ENCODE data around the gene ITGB2. TPM values are rescaled to one million over a fixed set of nuclear protein-coding genes. Genes with fewer than 3 reads are reported as not detected.
"Not testable (repeated sequence)": the region's sequence is repeated elsewhere in the genome, so short reads cannot be mapped to it uniquely, and the experiment has no call there.

Gene ITGB2
- total RNA-seq, 6 donors from 2014 or later = 73.1 to 435 (median 149) TPM

DNA sequence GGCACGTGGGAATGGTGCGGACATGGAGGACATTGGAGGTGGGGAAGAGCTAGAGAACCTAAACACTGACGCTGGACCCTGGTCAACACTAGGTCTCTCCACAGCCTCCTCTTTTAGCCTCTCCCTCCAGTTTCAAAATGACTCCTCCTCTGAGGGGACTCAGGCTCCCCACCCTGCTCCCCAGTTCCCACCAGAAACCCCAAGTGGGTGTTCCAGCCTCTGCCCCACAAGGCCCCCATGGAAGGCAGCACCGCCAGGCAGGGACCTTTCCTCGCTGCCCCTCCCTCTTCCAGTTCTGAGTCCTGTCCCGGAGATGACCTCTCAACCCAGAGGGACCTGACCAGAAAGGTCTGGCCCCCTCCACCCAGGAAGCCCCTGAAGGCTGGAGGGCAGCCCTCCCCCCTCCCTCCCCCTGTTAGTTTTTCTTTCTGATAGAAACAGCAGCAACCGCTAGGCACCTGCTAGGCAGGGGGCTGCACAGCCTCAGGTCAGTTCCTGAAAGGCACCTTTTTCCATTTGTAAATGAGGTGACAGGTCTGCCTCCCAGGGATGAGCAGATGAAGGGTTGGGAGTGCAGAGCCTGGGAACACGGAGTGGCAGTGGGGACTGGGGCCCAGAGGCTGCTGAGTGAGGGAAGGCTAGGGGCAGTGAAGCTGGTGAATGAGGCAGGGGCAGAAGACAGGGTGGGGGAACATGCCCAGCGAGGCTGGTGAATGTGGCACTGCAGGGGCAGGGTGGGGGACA, 9.3 kb upstream of the ITGB2 start:
- Histone ChIP-seq H3K4me3 (no peak overlapping the region), H3K4me1 (peaks cover 49 to 68% (median 61%) of the 10 kb centered on the region in 4 donors), H3K36me3 (no peaks in the 10 kb centered on the region), H3K27ac (peak overlapping the region in 2 of 4 donors; percentile 74 to 83), H3K27me3 (peaks cover 0 to 21% (median 12%) of the 10 kb centered on the region in 4 donors), H3K9me3 (peaks cover 0 to 2% (median 0%) of the 10 kb centered on the region in 4 donors)
- ATAC-seq (ENCODE audit: low FRiP score in 2 of 2) = no peak
- TF ChIP-seq POLR2A (IDR thresholded peaks at IDR 0.05) (no peak), EP300 (IDR thresholded peaks at IDR 0.05) (no peak), POLR2AphosphoS5 (IDR thresholded peaks at IDR 0.05) (no peak)
- TF ChIP-seq, protein P1, sequence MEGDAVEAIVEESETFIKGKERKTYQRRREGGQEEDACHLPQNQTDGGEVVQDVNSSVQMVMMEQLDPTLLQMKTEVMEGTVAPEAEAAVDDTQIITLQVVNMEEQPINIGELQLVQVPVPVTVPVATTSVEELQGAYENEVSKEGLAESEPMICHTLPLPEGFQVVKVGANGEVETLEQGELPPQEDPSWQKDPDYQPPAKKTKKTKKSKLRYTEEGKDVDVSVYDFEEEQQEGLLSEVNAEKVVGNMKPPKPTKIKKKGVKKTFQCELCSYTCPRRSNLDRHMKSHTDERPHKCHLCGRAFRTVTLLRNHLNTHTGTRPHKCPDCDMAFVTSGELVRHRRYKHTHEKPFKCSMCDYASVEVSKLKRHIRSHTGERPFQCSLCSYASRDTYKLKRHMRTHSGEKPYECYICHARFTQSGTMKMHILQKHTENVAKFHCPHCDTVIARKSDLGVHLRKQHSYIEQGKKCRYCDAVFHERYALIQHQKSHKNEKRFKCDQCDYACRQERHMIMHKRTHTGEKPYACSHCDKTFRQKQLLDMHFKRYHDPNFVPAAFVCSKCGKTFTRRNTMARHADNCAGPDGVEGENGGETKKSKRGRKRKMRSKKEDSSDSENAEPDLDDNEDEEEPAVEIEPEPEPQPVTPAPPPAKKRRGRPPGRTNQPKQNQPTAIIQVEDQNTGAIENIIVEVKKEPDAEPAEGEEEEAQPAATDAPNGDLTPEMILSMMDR (IDR thresholded peaks at IDR 0.05) = no peak
- 58 to 86% methylated on average over 7 to 9 of the region's 9 CpGs for WGBS, 2 donors
- no peak for DNase-seq

DNA sequence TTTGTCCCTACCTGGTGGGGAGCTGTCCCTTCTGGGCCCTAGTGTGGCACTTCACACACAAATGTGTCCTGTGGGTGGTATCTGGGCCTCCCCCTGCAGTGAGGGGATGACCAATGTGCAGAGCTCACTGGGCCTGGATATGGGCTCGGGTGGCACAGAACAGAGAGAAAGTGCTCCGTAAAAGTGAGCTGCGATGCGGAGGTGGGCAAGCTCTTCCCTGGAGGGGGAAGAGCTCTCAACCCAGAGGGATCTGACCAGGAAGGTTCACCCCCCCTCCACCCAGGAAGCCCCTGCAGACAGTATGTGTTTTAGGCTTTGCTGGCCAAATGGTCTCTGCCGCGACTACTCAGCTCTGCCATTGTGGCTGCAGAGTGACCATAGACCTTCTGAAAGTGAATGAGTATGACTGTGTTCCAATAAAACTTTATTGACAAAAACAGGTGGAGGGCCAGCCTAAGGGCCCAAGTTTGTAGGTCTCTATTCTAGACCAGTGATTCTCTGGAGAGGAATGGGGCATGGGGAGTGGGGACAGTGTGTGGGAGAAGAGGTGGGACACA, 8.6 kb upstream of the ITGB2 start:
- WGBS, 2 donors = 83 to 85% methylated on average over 6 of the region's 6 CpGs
- no peak for TF ChIP-seq POLR2AphosphoS5 (IDR thresholded peaks at IDR 0.05)
- TF ChIP-seq, protein P1 (IDR thresholded peaks at IDR 0.05) = no peak
- TF ChIP-seq POLR2A (IDR thresholded peaks at IDR 0.05) = no peak
- TF ChIP-seq EP300 (IDR thresholded peaks at IDR 0.05) = no peak
- H3K27me3 ChIP-seq = peaks cover 0 to 21% (median 12%) of the 10 kb centered on the region in 4 donors

DNA sequence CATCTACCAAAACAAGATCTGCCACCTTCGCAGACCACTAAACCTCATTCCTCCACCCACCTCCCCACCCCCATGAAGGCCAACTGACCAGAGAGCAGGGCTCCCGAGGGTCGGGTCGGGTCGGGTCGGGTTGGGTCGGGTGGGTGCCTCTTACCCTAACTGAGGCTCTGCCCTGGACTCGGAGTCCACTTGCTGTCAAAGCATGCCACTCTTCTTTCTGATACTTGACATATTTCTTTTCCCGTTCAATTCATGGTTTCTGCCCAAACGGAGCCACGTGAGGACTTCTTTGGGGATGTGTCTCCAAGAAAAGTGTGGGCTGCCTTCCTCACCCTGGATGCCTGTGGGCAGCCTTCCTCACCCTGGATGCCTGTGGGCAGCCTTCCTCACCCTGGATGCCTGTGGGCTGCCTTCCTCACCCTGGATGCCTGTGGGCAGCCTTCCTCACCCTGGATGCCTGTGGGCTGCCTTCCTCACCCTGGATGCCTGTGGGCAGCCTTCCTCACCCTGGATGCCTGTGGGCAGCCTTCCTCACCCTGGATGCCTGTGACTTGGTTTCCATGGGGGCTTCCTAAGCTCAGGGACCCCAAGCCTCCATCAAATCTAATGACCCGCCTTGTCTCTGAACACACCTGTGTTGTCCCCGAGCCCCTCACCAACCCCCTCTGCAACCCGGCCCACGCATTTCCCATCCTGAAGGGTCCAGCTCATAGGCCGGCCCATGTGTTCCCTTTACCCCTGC, 8.0 kb upstream of the ITGB2 start:
- Histone ChIP-seq H3K4me3 (peak overlapping the region in 1 of 4 donors; percentile 38), H3K4me1 (peaks cover 54 to 78% (median 72%) of the 10 kb centered on the region in 4 donors), H3K27ac (peak overlapping the region in 3 of 4 donors; percentile 71 to 85 (median 78)), H3K27me3 (peaks cover 0 to 21% (median 12%) of the 10 kb centered on the region in 4 donors)
- WGBS, 2 donors = 61 to 67% methylated on average over 14 to 16 of the region's 16 CpGs
- H3K9me3 ChIP-seq; ATAC-seq (ENCODE audit: low FRiP score in 2 of 2); DNase-seq; H3K36me3 ChIP-seq: not testable (repeated sequence)

More for the DNA sequence above, 8.6 kb upstream of the ITGB2 start:
- Histone ChIP-seq H3K9me3 (peaks cover 0 to 2% (median 0%) of the 10 kb centered on the region in 4 donors), H3K36me3 (no peaks in the 10 kb centered on the region), H3K27ac (no peak overlapping the region), H3K4me1 (peaks cover 54 to 74% (median 67%) of the 10 kb centered on the region in 4 donors), H3K4me3 (no peak overlapping the region)
- DNase-seq = no peak
- no peak for ATAC-seq (ENCODE audit: low FRiP score in 2 of 2)

DNA sequence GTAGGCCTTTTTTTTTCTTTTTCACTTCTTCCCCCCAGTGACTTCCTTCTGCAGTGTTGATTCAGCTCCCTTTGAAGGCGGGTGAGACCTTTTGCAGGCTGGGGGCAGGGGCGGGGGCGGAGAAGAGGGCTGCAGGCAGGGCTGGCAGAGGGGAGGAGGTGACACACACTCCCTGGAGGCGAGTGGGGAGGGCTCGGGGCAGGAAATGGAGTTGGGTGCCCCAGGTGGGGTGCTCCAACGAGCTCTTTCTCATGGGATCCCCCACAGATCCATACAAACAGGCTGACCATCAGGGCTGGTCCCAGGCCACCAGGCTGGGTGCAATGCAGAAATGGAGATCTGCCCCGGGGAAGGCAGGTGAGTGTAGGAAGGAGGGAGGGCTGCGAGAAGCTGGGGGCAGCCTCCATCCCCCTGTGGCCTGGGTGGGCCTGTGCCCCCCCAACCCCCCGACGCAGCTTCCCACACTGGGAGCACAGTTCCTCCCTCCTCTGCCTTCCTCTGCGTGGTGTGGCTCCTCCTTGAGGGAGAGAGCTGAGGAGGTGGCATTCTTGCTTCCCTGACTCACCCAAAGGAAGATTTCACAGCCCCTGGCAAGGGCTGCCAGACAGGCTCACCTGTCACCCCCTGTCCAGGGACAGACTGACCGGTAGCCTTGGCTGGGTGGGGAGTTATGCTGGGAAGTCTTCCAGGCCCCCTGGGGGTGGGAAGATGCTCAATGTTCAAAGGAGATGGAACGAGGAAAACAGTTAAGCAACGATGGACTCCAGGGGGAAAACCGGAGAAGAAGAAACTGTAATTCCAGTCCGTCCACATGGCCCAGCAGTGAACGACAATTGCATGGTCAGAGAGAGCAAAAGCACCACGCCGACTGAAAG, 7.1 kb upstream of the ITGB2 start:
- Histone ChIP-seq H3K4me3 (peak overlapping the region in 3 of 4 donors; percentile 4 to 38 (median 9)), H3K9me3 (peaks cover 0 to 2% (median 0%) of the 10 kb centered on the region in 4 donors), H3K4me1 (peaks cover 51 to 74% (median 69%) of the 10 kb centered on the region in 4 donors), H3K36me3 (no peaks in the 10 kb centered on the region), H3K27me3 (peaks cover 0 to 15% (median 11%) of the 10 kb centered on the region in 4 donors), H3K27ac (peak overlapping the region; percentile 69 to 85 (median 74))
- TF ChIP-seq EP300 (IDR thresholded peaks at IDR 0.05) (no peak), POLR2AphosphoS5 (IDR thresholded peaks at IDR 0.05) (no peak), POLR2A (IDR thresholded peaks at IDR 0.05) (no peak)
- TF ChIP-seq, protein P1 (IDR thresholded peaks at IDR 0.05) = no peak
- DNase-seq (peak in 1 of 2 donors; percentile 64), ATAC-seq (ENCODE audit: low FRiP score in 2 of 2) (peak; percentile 36 to 49)
- WGBS, 2 donors = 17 to 19% methylated on average over 14 to 18 of the region's 19 CpGs
